Astrocyte of the cerebellum (primary cell): ENCODE measurements around the gene DIS3L2.

Source experiments
- DNase-seq: peaks from one replicate; pipeline ENCODE4 v3.0.0-alpha.2; 2011; ENCODE audit warnings: low read depth
- H3K4me3 ChIP-seq: 2 replicates; pipeline ENCODE4 v1.5.1; 2011; ENCODE audit warnings: mild to moderate bottlenecking, low read depth, low read length, moderate library complexity
- in situ Hi-C: cut with HindIII; loops from 2 replicates; pipeline ENCODE4 v1.10.0; 2017; ENCODE audit warnings: low sequenced_read_pairs
- TF ChIP-seq, protein P1 (sequence below): IDR thresholded peaks from 2 replicates; pipeline ENCODE4 v1.5.1; 2012; ENCODE audit warnings: low read length, low read depth, moderate library complexity, mild to moderate bottlenecking; ENCODE audit errors: missing control alignments

DIS3L2 gene

DNA sequence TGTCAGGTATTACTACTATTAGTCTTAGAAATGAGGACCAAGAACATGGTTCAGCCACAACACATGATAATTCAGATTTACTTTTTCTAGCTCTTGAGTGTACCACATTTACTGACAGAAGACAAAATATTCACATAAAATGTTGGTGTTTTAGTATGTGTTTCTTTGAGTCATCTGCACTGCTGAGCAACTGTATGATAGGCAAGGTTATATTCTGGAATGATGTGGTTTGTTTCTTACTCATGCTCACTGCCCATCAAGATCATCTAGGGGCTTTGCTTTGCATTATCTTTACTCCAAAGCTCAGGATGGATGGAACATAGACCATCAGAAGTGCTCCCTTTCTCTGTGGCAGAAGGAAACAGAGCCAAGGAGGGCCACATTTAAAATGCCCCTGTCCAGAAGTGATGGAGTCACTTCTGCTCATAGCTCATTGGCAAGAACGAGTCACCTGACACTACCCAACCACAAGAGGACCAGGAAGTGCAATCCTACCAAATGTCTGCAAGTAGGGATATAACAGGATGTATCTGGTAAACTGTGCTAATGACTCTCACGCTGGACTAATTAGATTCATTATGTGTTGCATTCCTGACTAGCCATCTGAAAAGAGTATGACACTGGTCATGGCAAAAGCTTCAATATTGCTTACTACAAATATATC, 81.5 kb downstream of the DIS3L2 start:
- no peak for DNase-seq
- TF ChIP-seq, protein P1, sequence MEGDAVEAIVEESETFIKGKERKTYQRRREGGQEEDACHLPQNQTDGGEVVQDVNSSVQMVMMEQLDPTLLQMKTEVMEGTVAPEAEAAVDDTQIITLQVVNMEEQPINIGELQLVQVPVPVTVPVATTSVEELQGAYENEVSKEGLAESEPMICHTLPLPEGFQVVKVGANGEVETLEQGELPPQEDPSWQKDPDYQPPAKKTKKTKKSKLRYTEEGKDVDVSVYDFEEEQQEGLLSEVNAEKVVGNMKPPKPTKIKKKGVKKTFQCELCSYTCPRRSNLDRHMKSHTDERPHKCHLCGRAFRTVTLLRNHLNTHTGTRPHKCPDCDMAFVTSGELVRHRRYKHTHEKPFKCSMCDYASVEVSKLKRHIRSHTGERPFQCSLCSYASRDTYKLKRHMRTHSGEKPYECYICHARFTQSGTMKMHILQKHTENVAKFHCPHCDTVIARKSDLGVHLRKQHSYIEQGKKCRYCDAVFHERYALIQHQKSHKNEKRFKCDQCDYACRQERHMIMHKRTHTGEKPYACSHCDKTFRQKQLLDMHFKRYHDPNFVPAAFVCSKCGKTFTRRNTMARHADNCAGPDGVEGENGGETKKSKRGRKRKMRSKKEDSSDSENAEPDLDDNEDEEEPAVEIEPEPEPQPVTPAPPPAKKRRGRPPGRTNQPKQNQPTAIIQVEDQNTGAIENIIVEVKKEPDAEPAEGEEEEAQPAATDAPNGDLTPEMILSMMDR, result no peak
- H3K4me3 ChIP-seq, result no peak overlapping the region
- in situ Hi-C loops, result no loop called here

- in situ Hi-C loops, result no loop called here
- TF ChIP-seq, protein P1, result no peak
- H3K4me3 ChIP-seq, result no peak overlapping the region
- no peak for DNase-seq
These were observed 82.5 kb downstream of the DIS3L2 start for GRCh38 chr2:232043966-232044365.

- no peak overlapping the region for H3K4me3 ChIP-seq
- in situ Hi-C loops, result no loop called here
- DNase-seq, result no peak
- TF ChIP-seq, protein P1, result no peak
These were observed 87.8 kb downstream of the DIS3L2 start for GRCh38 chr2:232049350-232049749.

- in situ Hi-C loops, result no loop called here
- H3K4me3 ChIP-seq, result no peak overlapping the region
- TF ChIP-seq, protein P1, result no peak
- DNase-seq, result no peak
These were observed 91.1 kb downstream of the DIS3L2 start for GRCh38 chr2:232052591-232052990.

- no peak overlapping the region for H3K4me3 ChIP-seq
- TF ChIP-seq, protein P1, result no peak
- DNase-seq, result no peak
- in situ Hi-C loops, result no loop called here
These were observed 92.3 kb downstream of the DIS3L2 start for GRCh38 chr2:232053777-232054176.

GRCh38 chr2:232058063-232058877, 96.8 kb downstream of the DIS3L2 start:
- TF ChIP-seq, protein P1, result no peak
- in situ Hi-C loops, result no loop called here
- H3K4me3 ChIP-seq, result no peak overlapping the region
- no peak for DNase-seq
